ENCODE data around the gene ST6GALNAC3. TPM values are rescaled to one million over a fixed set of nuclear protein-coding genes. Genes with fewer than 3 reads are reported as not detected.
A peak's percentile ranks its signal among the peaks of the same experiment; 100 is the strongest.

ST6GALNAC3 gene
- total RNA-seq, 1 donor from 2014 or later: 5.6 TPM

DNA sequence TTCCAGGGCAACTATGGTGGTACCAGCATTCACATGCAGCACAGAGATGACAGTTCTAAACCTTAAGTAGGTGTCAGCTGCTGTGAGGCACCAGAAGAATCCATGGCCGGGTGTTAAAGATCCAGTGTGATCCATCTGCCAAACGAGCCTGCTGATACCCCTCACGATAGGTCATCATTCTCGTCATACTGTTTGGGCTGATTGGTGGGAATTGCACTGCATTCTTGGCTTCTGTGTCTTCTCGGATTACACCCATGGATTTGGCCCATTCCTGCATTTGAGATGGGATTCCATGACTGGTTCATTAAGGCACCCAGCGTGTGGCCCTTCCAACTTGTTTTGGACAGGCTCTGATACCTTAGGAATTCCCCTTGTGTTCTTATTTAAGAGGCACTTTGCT is 55.2 kb downstream of the ST6GALNAC3 start:
- intact Hi-C loops (cut with DNase I): no loop called here
- Histone ChIP-seq H3K4me1 (no peaks in the 10 kb centered on the region), H3K4me3 (no peak overlapping the region), H3K9me3 (no peaks in the 10 kb centered on the region), H3K36me3 (no peaks in the 10 kb centered on the region), H3K27me3 (no peaks in the 10 kb centered on the region), H3K27ac (no peak overlapping the region)
- DNase-seq: no peak
- TF ChIP-seq CTCF (IDR thresholded peaks at IDR 0.05): no peak
- ATAC-seq: no peak

DNA sequence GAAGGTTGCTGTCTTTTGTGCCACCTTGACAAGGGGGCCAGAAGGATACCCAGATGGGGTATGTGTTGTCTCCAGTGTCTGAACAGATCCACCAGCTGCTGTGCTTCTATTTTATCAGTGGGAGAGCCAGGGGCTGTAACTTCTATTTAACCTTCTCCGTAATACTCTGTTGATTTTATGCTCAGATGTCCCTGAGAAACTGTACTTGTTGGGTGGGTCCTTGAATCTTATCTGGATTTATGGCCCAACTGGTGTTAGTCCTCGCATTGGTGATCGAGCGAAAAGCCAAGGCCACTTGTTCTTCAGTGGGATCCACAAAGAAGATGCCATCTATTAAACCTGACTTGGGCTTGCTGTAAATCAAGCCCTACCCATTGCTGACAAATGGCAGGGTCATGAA is 56.4 kb downstream of the ST6GALNAC3 start:
- no peak for TF ChIP-seq CTCF (IDR thresholded peaks at IDR 0.05)
- no peak for ATAC-seq
- Histone ChIP-seq H3K27ac (no peak overlapping the region), H3K27me3 (no peaks in the 10 kb centered on the region), H3K4me1 (no peaks in the 10 kb centered on the region), H3K36me3 (no peaks in the 10 kb centered on the region), H3K9me3 (no peaks in the 10 kb centered on the region), H3K4me3 (no peak overlapping the region)
- no peak for DNase-seq
- intact Hi-C loops (cut with DNase I): no loop called here

DNA sequence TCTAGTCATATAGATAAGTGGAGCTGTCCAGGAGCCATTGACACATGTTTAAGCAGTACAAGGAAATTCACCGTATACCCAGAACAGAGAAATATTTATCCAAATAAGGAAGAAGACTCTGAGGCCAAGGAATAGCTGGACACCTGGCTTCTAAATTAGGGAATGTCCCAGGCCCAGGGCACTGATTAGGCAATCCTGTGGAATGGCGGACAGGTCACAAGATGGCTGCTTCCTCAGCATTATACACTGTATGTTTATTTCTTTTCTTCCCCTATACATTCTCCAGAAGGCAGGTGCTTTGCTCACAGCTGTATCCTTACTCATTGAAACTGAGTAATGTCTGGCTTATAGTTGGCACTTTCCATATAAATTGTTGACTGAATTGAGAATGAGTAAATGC is 59.4 kb downstream of the ST6GALNAC3 start:
- H3K27me3 ChIP-seq: no peaks in the 10 kb centered on the region
- no peaks in the 10 kb centered on the region for H3K36me3 ChIP-seq
- no peak overlapping the region for H3K27ac ChIP-seq
- ATAC-seq (no peak), DNase-seq (no peak)
- no peak overlapping the region for H3K4me3 ChIP-seq
- peaks cover 5% of the 10 kb centered on the region for H3K4me1 ChIP-seq
- TF ChIP-seq CTCF (IDR thresholded peaks at IDR 0.05): no peak
- intact Hi-C loops (cut with DNase I): no loop called here
- H3K9me3 ChIP-seq: no peaks in the 10 kb centered on the region

GRCh38 chr1:76135835-76136234 is 61.3 kb downstream of the ST6GALNAC3 start:
- DNase-seq (no peak), ATAC-seq (no peak)
- Histone ChIP-seq H3K36me3 (no peaks in the 10 kb centered on the region), H3K27ac (no peak overlapping the region), H3K4me3 (no peak overlapping the region), H3K4me1 (peaks cover 5% of the 10 kb centered on the region), H3K27me3 (no peaks in the 10 kb centered on the region), H3K9me3 (no peaks in the 10 kb centered on the region)
- no peak for TF ChIP-seq CTCF (IDR thresholded peaks at IDR 0.05)
- intact Hi-C loops (cut with DNase I): no loop called here

GRCh38 chr1:76136894-76137293 is 62.3 kb downstream of the ST6GALNAC3 start:
- Histone ChIP-seq H3K9me3 (no peaks in the 10 kb centered on the region), H3K4me3 (no peak overlapping the region), H3K27me3 (no peaks in the 10 kb centered on the region), H3K36me3 (no peaks in the 10 kb centered on the region), H3K4me1 (peaks cover 5% of the 10 kb centered on the region), H3K27ac (peak overlapping the region; percentile 69)
- TF ChIP-seq CTCF (IDR thresholded peaks at IDR 0.05): no peak
- intact Hi-C loops (cut with DNase I): no loop called here
- ATAC-seq (no peak), DNase-seq (no peak)

- intact Hi-C loops (cut with DNase I): no loop called here
- ATAC-seq (no peak), DNase-seq (no peak)
- Histone ChIP-seq H3K27ac (peak overlapping the region; percentile 69), H3K36me3 (no peaks in the 10 kb centered on the region), H3K4me3 (no peak overlapping the region), H3K4me1 (peaks cover 5% of the 10 kb centered on the region), H3K27me3 (no peaks in the 10 kb centered on the region), H3K9me3 (no peaks in the 10 kb centered on the region)
- TF ChIP-seq CTCF (IDR thresholded peaks at IDR 0.05): no peak
Measured at GRCh38 chr1:76137746-76138145, 63.2 kb downstream of the ST6GALNAC3 start.
